Measurements from ENCODE around the gene RTF2. TPM values are rescaled to one million over a fixed set of nuclear protein-coding genes. Genes with fewer than 3 reads are reported as not detected.

The RTF2 gene
- polyA plus RNA-seq, 1 donor (not counting 4 experiments of a cell fraction or from before 2014, with no cell fraction given) = 63.4 TPM

GRCh38 chr20:56442389-56443365, 25.8 kb upstream of the RTF2 start:
- H4K20me1 ChIP-seq (ENCODE audit: control insufficient read depth, extremely low read depth, insufficient read depth, low read length) = no peaks in the 10 kb centered on the region
- no peaks in the 10 kb centered on the region for H3K9me3 ChIP-seq (ENCODE audit: control insufficient read depth, low read depth, low read length)

GRCh38 chr20:56443654-56444540, 24.5 kb upstream of the RTF2 start:
- Histone ChIP-seq H3K36me3 (ENCODE audit: control insufficient read depth in 2 of 2, extremely low read depth in 1 of 2, insufficient read depth in 2 of 2, low read length in 2 of 2) (no peaks in the 10 kb centered on the region), H3K4me3 (ENCODE audit: control insufficient read depth in 2 of 3, extremely low read depth in 1 of 3, insufficient read depth in 2 of 3, low read depth in 1 of 3, low read length in 3 of 3) (no peak overlapping the region), H3K4me2 (ENCODE audit: control insufficient read depth, extremely low read depth, insufficient read depth, low read depth, low read length) (no peak overlapping the region), H3K79me2 (ENCODE audit: control insufficient read depth, insufficient read depth, low read length) (no peaks in the 10 kb centered on the region), H3K9me1 (ENCODE audit: control insufficient read depth, extremely low read depth, insufficient read depth, low read length) (no peaks in the 10 kb centered on the region), H4K20me1 (ENCODE audit: control insufficient read depth, extremely low read depth, insufficient read depth, low read length) (no peaks in the 10 kb centered on the region), H3K4me1 (ENCODE audit: control insufficient read depth, extremely low read depth, insufficient read depth, low read length) (peaks cover 5% of the 10 kb centered on the region), H3K9me3 (ENCODE audit: control insufficient read depth, low read depth, low read length) (no peaks in the 10 kb centered on the region), H3K9ac (ENCODE audit: control insufficient read depth, extremely low read depth, insufficient read depth, low read length) (no peak overlapping the region), H2AFZ (ENCODE audit: control insufficient read depth, low read length) (no peak overlapping the region), H3K27me3 (ENCODE audit: control insufficient read depth, extremely low read depth, insufficient read depth, low read length) (no peaks in the 10 kb centered on the region), H3K27ac (ENCODE audit: control insufficient read depth, insufficient read depth, low read length) (no peak overlapping the region)
- DNase-seq (ENCODE audit: low read depth, low spot score) (no peak), FAIRE-seq (no peak)
- TF ChIP-seq EZH2 (IDR thresholded peaks at IDR 0.05; ENCODE audit: low read length) (no peak), CTCF (optimal IDR thresholded peaks at IDR 0.05 in 1 of 3, IDR thresholded peaks at IDR 0.05 in 1 of 3, conservative IDR thresholded peaks at IDR 0.05 in 1 of 3; ENCODE audit: extremely low read depth in 1 of 3, insufficient read depth in 2 of 3, low read length in 3 of 3) (no peak)
- dilution Hi-C loops (cut with MboI; ENCODE audit: extremely low pct_ligation_motif_present, low sequenced_read_pairs) = no loop called here

More at GRCh38 chr20:56442389-56443365, 25.8 kb upstream of the RTF2 start:
- H3K27ac ChIP-seq (ENCODE audit: control insufficient read depth, insufficient read depth, low read length) = no peak overlapping the region
- H3K4me1 ChIP-seq (ENCODE audit: control insufficient read depth, extremely low read depth, insufficient read depth, low read length) = peaks cover 5% of the 10 kb centered on the region
- no peaks in the 10 kb centered on the region for H3K79me2 ChIP-seq (ENCODE audit: control insufficient read depth, insufficient read depth, low read length)
- no peaks in the 10 kb centered on the region for H3K27me3 ChIP-seq (ENCODE audit: control insufficient read depth, extremely low read depth, insufficient read depth, low read length)
- no peak for DNase-seq (ENCODE audit: low read depth, low spot score)
- H3K9me1 ChIP-seq (ENCODE audit: control insufficient read depth, extremely low read depth, insufficient read depth, low read length) = no peaks in the 10 kb centered on the region
- no peak for FAIRE-seq
- no peaks in the 10 kb centered on the region for H3K36me3 ChIP-seq (ENCODE audit: control insufficient read depth in 2 of 2, extremely low read depth in 1 of 2, insufficient read depth in 2 of 2, low read length in 2 of 2)
- H3K9ac ChIP-seq (ENCODE audit: control insufficient read depth, extremely low read depth, insufficient read depth, low read length) = no peak overlapping the region
- H3K4me2 ChIP-seq (ENCODE audit: control insufficient read depth, extremely low read depth, insufficient read depth, low read depth, low read length) = no peak overlapping the region
- H3K4me3 ChIP-seq (ENCODE audit: control insufficient read depth in 2 of 3, extremely low read depth in 1 of 3, insufficient read depth in 2 of 3, low read depth in 1 of 3, low read length in 3 of 3) = no peak overlapping the region
- dilution Hi-C loops (cut with MboI; ENCODE audit: extremely low pct_ligation_motif_present, low sequenced_read_pairs) = no loop called here
- TF ChIP-seq EZH2 (IDR thresholded peaks at IDR 0.05; ENCODE audit: low read length) (no peak), CTCF (optimal IDR thresholded peaks at IDR 0.05 in 1 of 3, IDR thresholded peaks at IDR 0.05 in 1 of 3, conservative IDR thresholded peaks at IDR 0.05 in 1 of 3; ENCODE audit: extremely low read depth in 1 of 3, insufficient read depth in 2 of 3, low read length in 3 of 3) (no peak)
- H2AFZ ChIP-seq (ENCODE audit: control insufficient read depth, low read length) = no peak overlapping the region
